Measurements from ENCODE around the gene GOLGA6L7. TPM values are rescaled to one million over a fixed set of nuclear protein-coding genes. Genes with fewer than 3 reads are reported as not detected.

The GOLGA6L7 gene
- total and polyA plus RNA-seq, 2 of the 13 experiments (the other 11 are each of a cell fraction or from before 2014, with no cell fraction given) = not detected

GRCh38 chr15:28888900-28889299 lies 40.5 kb upstream of the GOLGA6L7 start:
- no TSS peak for BruUV-seq (replicated peaks)
- WGBS (ENCODE audit: low lambda C conversion rate) = 61% methylated on average over 5 of the region's 10 CpGs

GRCh38 chr15:28888302-28888894 lies 40.0 kb upstream of the GOLGA6L7 start:
- CTCF ChIA-PET (ENCODE audit: low intra/inter-chr PET ratio, low total read pairs) = no interaction called here
- no peak overlapping the region for H3K4me2 ChIP-seq (ENCODE audit: low read depth, low read length)
- H4K20me1 ChIP-seq (ENCODE audit: insufficient read depth, low read length) = no peaks in the 10 kb centered on the region
- no peak for FAIRE-seq
- peaks cover 24% of the 10 kb centered on the region for H3K4me1 ChIP-seq (ENCODE audit: insufficient read depth, low read length)
- no peaks in the 10 kb centered on the region for H3K36me3 ChIP-seq (replicated peaks in 1 of 2; ENCODE audit: control insufficient read depth in 1 of 2, insufficient read depth in 2 of 2, low read length in 2 of 2)
- H3K27me3 ChIP-seq (ENCODE audit: control insufficient read depth in 1 of 2, insufficient read depth in 2 of 2, low read length in 2 of 2) = peaks cover 3 to 27% of the 10 kb centered on the region in 2 experiments; a peak in 3 of 5 replicates
- intact Hi-C loops (cut with micrococcal nuclease; ENCODE audit: unreplicated experiment) (no loop called here), in situ Hi-C loops (cut with HindIII; ENCODE audit: extremely low pct_ligation_motif_present, low pct_unique_long_range_greater_than_20kb) (no loop called here)
- no peak overlapping the region for H3K27ac ChIP-seq (ENCODE audit: extremely low read length, insufficient read depth, low read length)
- H3K9me3 ChIP-seq (ENCODE audit: low read length) = no peaks in the 10 kb centered on the region
- no peak overlapping the region for H2AFZ ChIP-seq (ENCODE audit: low read length)
- DNase-seq (ENCODE audit: low spot score) = no peak
- no peak for TF ChIP-seq ZNF143 (CRISPR knock-in tag; IDR thresholded peaks at IDR 0.05)
- TF ChIP-seq TERF1 (CRISPR knock-in tag; IDR thresholded peaks at IDR 0.05) = no peak
- WGBS (ENCODE audit: low lambda C conversion rate) = 78% methylated on average over 11 of the region's 18 CpGs
- POLR2A ChIA-PET = no interaction called here
- BruUV-seq (replicated peaks) = no TSS peak
- H3K79me2 ChIP-seq (ENCODE audit: insufficient read depth, low read length) = no peaks in the 10 kb centered on the region
- no peak for ATAC-seq
- no peak overlapping the region for H3K4me3 ChIP-seq (replicated peaks in 1 of 3; ENCODE audit: insufficient read depth in 1 of 3, low read depth in 2 of 3, low read length in 3 of 3)
- no peak overlapping the region for H3K9ac ChIP-seq (ENCODE audit: insufficient read depth, low read depth, low read length)

More at GRCh38 chr15:28888900-28889299, 40.5 kb upstream of the GOLGA6L7 start:
- POLR2A ChIA-PET = no interaction called here
- Histone ChIP-seq H3K4me2 (ENCODE audit: low read depth, low read length) (no peak overlapping the region), H3K27me3 (ENCODE audit: control insufficient read depth in 1 of 2, insufficient read depth in 2 of 2, low read length in 2 of 2) (peaks cover 3 to 27% of the 10 kb centered on the region in 2 experiments; a peak in 3 of 5 replicates), H3K36me3 (replicated peaks in 1 of 2; ENCODE audit: control insufficient read depth in 1 of 2, insufficient read depth in 2 of 2, low read length in 2 of 2) (no peaks in the 10 kb centered on the region), H4K20me1 (ENCODE audit: insufficient read depth, low read length) (no peaks in the 10 kb centered on the region), H3K9ac (ENCODE audit: insufficient read depth, low read depth, low read length) (no peak overlapping the region), H3K4me3 (replicated peaks in 1 of 3; ENCODE audit: insufficient read depth in 1 of 3, low read depth in 2 of 3, low read length in 3 of 3) (no peak overlapping the region), H3K79me2 (ENCODE audit: insufficient read depth, low read length) (no peaks in the 10 kb centered on the region), H3K9me3 (ENCODE audit: low read length) (no peaks in the 10 kb centered on the region), H3K4me1 (ENCODE audit: insufficient read depth, low read length) (peaks cover 24% of the 10 kb centered on the region), H2AFZ (ENCODE audit: low read length) (no peak overlapping the region), H3K27ac (ENCODE audit: extremely low read length, insufficient read depth, low read length) (no peak overlapping the region)
- DNase-seq (ENCODE audit: low spot score) = no peak
- intact Hi-C loops (cut with micrococcal nuclease; ENCODE audit: unreplicated experiment) (no loop called here), in situ Hi-C loops (cut with HindIII; ENCODE audit: extremely low pct_ligation_motif_present, low pct_unique_long_range_greater_than_20kb) (no loop called here)
- no peak for FAIRE-seq
- ATAC-seq = no peak
- CTCF ChIA-PET (ENCODE audit: low intra/inter-chr PET ratio, low total read pairs) = no interaction called here
- TF ChIP-seq ETV5 (CRISPR knock-in tag; IDR thresholded peaks at IDR 0.05; ENCODE audit: borderline replicate concordance) (no peak), SNAPC5 (CRISPR knock-in tag; IDR thresholded peaks at IDR 0.05; ENCODE audit: borderline replicate concordance) (no peak), ZNF230 (CRISPR knock-in tag; IDR thresholded peaks at IDR 0.05) (no peak), ZNF503 (CRISPR knock-in tag; IDR thresholded peaks at IDR 0.05) (no peak)

Measured in HepG2 (cell line).